ENCODE data around the gene ECSIT.

DNA sequence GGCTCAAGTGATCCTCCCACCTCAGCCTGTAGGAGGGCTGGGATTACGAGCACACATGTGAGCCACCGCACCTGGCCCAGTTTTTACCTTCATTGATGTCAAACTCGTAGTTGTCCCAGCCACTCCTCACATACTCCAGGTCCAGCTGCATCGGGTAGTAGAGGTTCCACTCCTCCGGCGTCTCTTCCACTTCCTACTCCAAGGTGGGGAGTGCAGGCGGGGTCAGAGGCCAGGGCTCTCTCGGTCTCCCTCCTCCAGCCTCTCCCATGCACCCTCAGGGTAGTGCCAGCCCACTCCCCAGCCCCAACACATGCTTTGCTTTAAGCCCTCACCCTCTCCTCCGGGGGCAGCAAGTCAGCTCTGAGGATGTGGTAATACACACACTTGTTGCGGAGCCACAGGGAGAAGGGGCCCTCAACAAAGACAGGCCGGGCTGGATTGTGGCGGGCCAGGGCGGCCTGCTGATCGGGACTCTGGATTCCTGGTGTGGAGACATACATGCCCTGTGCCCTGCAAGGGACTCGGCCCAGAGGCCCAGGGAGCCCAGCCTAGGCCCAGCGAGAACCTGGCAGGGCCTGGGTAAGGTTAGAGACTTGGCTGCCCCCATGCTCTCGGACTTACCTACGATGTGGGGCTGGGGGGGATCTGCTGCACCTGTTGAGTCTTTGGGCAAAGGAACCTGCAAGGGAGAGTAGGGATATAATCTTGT lies 21.4 kb downstream of the ECSIT start:
- TF ChIP-seq POLR2A (IDR thresholded peaks at IDR 0.05; ENCODE audit: low read length) (no peak), SMC3 (IDR thresholded peaks at IDR 0.05) (no peak)
- TF ChIP-seq, protein P1, sequence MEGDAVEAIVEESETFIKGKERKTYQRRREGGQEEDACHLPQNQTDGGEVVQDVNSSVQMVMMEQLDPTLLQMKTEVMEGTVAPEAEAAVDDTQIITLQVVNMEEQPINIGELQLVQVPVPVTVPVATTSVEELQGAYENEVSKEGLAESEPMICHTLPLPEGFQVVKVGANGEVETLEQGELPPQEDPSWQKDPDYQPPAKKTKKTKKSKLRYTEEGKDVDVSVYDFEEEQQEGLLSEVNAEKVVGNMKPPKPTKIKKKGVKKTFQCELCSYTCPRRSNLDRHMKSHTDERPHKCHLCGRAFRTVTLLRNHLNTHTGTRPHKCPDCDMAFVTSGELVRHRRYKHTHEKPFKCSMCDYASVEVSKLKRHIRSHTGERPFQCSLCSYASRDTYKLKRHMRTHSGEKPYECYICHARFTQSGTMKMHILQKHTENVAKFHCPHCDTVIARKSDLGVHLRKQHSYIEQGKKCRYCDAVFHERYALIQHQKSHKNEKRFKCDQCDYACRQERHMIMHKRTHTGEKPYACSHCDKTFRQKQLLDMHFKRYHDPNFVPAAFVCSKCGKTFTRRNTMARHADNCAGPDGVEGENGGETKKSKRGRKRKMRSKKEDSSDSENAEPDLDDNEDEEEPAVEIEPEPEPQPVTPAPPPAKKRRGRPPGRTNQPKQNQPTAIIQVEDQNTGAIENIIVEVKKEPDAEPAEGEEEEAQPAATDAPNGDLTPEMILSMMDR (IDR thresholded peaks at IDR 0.05): no peak
